Mononuclear cell (primary cell): ENCODE measurements around the gene QSOX1. TPM values are rescaled to one million over a fixed set of nuclear protein-coding genes. Genes with fewer than 3 reads are reported as not detected.
A peak's percentile ranks its signal among the peaks of the same experiment; 100 is the strongest.

Source experiments
- H3K27me3 ChIP-seq: 2 replicates; pipeline ENCODE4 v1.6.0; 2011; ENCODE audit warnings: low read length, control low read depth; ENCODE audit not compliant: insufficient read depth
- H3K4me1 ChIP-seq: 2 replicates; pipeline ENCODE4 v1.5.1; 2011; ENCODE audit warnings: mild to moderate bottlenecking, low read length, control low read depth; ENCODE audit not compliant: insufficient read depth
- H3K4me3 ChIP-seq: 2 replicates; pipeline ENCODE4 v1.5.1; 2011; ENCODE audit warnings: mild to moderate bottlenecking, low read length, moderate library complexity
- H3K9me3 ChIP-seq: 2 replicates; pipeline ENCODE4 v1.5.1; 2011; ENCODE audit warnings: low read depth, mild to moderate bottlenecking, control low read depth, low read length
- total RNA-seq: library from RNA; depleted of rRNA; stranded (reverse); fragments of >200 nt; gene quantifications from one replicate; pipeline ENCODE4 v1.2.3, GENCODE V29; 2012

Gene QSOX1
- total RNA-seq, 1 donor: 56.0 TPM

DNA sequence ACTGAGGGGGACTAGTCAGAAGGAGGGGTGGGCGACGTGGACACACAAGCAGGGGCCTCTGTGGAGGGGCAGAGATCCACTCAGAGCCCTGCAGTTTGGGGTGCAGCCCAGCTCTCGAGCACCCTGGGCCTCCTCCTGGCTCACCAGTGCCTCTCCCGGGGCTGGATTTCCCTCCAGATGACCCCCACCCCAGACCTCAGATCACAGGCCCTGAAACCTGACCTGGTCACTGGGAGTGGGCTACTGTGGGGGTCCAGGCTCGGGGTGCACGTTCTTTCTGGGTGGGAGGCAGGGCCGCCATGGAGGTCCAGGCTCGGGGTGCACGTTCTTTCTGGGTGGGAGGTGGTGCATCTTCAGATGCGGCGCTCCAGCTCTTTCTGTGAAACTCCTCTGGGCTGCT, 65.1 kb downstream of the QSOX1 start:
- Histone ChIP-seq H3K4me3 (no peak overlapping the region), H3K4me1 (no peaks in the 10 kb centered on the region), H3K27me3 (peaks cover 16% of the 10 kb centered on the region), H3K9me3 (no peaks in the 10 kb centered on the region)

DNA sequence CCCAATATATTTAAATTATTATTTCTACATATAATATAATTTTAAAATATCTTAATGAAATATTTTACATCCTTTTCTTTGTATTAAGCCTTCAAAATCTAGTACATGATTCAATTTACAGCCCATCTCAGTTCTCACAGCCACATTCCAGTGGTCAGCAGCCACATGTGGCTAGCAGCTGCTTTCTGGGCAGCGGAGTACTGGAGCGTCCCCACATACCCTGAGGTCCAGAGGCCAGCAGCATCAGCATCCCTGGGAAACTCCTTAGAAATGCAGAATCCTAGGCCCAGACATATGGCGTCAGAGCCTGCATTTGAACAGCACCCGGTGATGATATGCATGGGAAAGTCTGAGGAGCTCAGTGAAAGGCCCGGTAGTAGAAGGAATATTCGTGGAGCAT, 66.8 kb downstream of the QSOX1 start:
- H3K9me3 ChIP-seq: no peaks in the 10 kb centered on the region
- peaks cover 32% of the 10 kb centered on the region for H3K27me3 ChIP-seq
- H3K4me1 ChIP-seq: no peaks in the 10 kb centered on the region
- no peak overlapping the region for H3K4me3 ChIP-seq

DNA sequence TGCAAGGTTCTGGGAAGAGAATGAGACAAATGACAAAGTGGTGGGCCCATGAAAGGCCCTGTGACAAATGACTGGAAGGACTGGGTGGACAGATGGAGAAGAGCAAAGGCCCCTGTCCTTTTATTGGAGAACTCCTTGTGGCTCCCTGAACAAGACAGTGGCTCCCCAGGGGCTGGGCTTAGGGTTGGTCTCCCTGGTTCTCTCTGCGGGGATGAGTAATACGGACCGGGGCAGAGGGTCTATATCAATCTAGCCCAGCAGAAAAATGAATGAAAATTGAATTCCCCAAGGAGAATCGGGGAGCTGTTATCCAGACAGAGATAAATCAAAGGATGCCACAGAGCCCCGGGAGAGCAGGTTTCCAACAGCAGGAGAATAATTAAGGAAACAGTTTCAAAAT, 70.2 kb downstream of the QSOX1 start:
- peaks cover 12% of the 10 kb centered on the region for H3K4me1 ChIP-seq
- peaks cover 64% of the 10 kb centered on the region for H3K27me3 ChIP-seq
- H3K4me3 ChIP-seq: no peak overlapping the region
- H3K9me3 ChIP-seq: no peaks in the 10 kb centered on the region

DNA sequence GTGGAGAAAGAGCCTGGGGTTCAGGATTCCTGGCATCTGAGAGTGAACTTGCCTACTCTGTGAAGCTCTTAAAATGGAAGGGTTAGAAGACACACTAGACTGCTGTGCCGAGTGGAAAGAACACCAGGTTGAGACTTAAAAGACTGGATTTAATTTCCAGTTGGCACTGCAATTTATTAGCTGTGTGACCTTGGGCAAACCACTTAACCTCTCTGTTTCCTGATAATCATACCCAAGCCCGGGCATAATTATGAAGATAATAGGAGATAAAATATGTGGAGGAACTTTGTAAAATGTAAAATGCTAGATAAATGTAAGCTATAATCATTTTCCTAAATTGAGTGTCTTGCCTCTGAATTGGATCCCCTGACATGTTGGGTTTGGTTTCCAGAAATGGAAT, 70.7 kb downstream of the QSOX1 start:
- H3K4me3 ChIP-seq: no peak overlapping the region
- peaks cover 15% of the 10 kb centered on the region for H3K4me1 ChIP-seq
- peaks cover 66% of the 10 kb centered on the region for H3K27me3 ChIP-seq
- no peaks in the 10 kb centered on the region for H3K9me3 ChIP-seq

DNA sequence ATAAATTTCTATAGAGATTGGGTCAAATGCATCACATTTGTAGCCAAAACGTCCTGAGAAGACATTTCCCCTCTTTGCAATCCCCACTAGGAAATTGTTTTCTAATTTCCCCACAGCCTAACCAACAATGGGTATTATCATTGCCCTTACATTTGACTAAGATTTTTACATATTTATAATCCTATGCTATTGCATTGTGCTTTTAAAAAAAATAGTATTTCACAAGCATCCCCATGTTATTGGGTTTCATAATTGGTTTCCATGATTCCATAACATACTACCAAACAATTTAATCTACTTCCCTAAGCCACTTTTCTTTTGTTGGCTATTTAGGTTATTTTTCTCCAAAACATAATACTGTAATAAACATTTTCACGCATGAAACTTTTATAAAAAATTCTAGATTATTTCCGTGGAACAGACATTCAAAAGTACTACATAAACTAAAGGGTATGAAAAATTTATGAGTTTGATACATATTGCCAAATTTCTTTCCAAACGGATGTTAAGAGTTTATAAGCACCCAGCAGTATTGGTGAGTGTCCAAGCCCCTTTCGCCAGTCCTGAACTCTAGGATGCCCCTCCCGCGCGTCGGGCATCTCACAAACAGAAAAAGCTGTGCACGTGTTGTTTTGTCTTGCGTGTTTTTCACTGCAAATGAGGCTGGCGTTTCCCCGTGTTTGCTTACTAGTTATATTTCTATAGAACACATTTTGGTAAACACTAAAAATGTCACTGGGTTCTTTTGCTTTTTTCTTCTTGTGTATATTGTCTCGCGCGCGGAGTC, 73.4 kb downstream of the QSOX1 start:
- H3K4me1 ChIP-seq: peaks cover 35% of the 10 kb centered on the region
- H3K27me3 ChIP-seq: peaks cover 92% of the 10 kb centered on the region
- H3K9me3 ChIP-seq: no peaks in the 10 kb centered on the region
- H3K4me3 ChIP-seq: no peak overlapping the region

DNA sequence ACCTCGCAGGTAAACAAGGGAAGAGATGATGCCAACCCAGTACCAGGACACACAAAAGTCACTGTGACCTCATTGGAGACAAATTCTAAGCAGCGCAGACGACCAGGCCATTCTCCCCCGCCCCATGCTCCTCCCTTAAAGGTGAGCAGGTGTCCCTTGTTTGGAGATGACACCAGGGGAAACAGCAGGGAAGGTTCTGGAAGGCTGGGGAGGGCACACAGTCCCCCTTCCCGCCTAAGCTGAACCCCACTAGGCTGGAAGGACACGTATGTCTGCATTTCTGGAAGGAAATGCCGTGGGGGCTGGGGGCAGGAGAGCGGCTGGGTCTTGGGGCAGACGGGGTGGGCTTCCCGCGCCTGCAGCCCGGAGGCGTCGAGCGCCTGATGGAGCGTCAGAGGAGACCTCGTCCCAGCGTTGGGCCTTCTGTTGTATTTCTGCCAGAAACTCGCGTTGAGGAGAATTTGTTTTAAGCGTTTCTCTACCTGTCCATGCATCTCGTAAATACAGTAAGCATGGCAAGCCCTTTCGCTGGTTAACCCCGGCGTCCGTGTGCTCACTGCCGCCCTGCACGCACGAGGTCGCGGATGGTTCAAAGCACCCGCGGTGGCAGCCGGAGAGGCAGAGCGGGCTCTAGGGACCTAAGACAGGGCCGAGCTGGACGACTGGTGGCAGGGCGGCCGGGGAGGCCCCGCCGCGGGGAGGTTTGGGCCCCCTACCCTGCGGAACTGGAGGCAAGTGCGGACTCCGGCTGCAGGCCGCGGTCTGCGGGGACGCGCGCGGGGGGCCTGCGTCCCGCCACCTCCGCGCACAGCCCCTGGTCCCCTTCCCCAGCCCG, 74.2 kb downstream of the QSOX1 start:
- peaks cover 43% of the 10 kb centered on the region for H3K4me1 ChIP-seq
- peaks cover 93% of the 10 kb centered on the region for H3K27me3 ChIP-seq
- H3K9me3 ChIP-seq: no peaks in the 10 kb centered on the region
- H3K4me3 ChIP-seq: peak overlapping the region; percentile 34

DNA sequence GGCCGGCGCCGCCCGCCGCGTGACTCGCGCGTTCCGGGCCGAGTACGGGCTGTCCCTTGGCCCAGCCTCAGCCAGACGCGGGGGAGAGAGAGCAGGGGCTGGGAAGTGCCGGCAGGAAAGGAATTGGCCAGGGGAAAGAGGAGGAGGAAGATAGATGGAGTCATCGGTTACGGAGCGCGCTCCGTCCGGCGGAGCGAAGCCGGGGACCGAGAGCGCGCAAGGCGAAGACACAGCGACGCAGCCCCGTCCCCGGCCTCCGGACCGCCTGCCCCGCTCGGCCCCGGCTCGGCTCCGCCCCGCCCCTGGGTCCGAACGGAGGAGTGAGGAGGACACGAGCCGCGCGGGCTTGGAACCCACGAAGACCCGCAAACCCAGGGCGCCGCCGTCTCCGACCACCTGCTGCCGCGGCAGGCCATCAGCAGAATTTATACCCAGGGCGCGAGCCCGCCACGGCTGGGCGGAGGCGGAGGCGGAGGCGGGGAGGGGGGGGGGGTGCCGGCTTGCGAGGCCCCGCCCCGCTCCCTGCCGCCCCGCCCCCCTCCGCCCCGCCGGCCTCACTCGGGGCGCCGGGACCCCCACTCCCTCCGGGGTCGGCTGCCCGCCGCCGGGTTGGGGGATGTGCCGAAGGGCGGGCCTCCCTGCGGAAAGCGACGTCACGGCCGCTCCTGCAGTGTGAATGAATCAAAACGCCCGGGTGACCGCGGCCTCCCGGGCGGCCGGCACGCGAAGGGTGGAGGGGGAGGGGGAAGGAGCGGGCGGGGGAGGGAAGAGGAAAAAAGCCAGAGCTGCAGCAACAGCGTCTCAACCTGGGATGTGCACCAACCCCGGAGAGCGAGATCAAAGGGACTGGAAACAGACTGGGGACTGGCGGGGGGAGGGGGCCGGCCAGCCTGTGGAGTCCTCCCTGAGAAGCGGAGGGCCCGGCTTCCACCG, 75.1 kb downstream of the QSOX1 start, which contains the start of gene LHX4:
Gene LHX4 (plus strand): TSS at position 782 of the 933 bp plus-strand sequence. CDS start 266 bp downstream, outside the sequence.
- Histone ChIP-seq H3K4me1 (peaks cover 48% of the 10 kb centered on the region), H3K27me3 (peaks cover 92% of the 10 kb centered on the region), H3K9me3 (no peaks in the 10 kb centered on the region), H3K4me3 (peak within 1 kb of the TSS; percentile 34)

DNA sequence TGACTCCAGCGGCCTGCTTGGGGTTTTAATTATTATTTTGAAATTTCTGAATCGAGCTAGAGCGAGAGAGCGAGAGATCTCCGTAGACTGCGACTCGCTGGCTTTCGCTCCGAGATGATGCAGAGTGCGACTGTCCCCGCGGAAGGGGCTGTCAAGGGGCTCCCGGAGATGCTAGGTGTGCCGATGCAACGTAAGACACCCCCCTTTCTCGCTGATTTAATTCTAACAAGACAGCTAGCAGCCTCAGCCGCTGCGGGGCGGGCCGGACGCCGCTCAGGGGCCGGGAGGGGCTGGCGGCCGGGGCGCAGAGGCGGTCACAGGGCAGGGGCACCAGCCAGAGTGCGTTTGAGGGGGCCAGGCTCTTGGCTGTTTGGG, 75.7 kb downstream of the QSOX1 start:
- H3K4me3 ChIP-seq: peak overlapping the region; percentile 32
- H3K27me3 ChIP-seq: peaks cover 92% of the 10 kb centered on the region
- no peaks in the 10 kb centered on the region for H3K9me3 ChIP-seq
- peaks cover 55% of the 10 kb centered on the region for H3K4me1 ChIP-seq

DNA sequence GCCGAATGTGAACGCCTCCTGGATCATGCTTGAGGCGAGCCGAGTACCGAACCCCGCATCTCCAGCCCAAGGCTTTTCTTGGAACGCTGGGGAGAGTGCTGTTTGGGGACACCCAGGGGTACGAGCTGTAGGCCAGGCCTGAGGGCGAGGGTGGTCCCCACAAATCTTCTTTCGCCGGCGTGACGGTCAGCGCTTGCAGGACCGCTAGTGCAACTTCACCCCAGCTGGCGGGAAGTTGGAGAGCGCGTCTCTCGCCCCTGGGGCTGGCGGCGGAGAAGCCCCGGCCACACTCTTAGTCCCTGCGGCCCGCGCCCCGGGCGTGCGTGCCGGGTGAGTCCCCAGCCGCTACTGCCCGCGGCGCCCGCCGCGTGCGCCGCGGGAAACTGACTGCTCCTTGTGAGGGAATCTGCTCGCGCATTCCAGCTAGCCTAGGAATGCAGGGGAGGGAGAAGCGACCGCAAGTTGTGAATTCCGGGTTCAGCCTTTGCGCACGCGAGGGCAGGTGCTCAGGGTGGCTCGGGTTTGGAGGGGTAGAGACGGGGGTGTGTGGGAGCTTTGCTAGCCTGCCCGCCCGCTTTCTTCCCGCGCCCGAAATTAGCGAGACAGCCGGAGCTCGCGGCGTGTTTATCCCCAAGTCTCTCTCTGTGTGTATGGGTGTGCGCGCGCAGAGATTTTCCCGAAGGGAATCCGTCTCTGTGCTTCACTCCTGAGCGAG, 76.3 kb downstream of the QSOX1 start:
- no peaks in the 10 kb centered on the region for H3K9me3 ChIP-seq
- peaks cover 92% of the 10 kb centered on the region for H3K27me3 ChIP-seq
- H3K4me3 ChIP-seq: peak overlapping the region; percentile 32
- H3K4me1 ChIP-seq: peaks cover 60% of the 10 kb centered on the region

DNA sequence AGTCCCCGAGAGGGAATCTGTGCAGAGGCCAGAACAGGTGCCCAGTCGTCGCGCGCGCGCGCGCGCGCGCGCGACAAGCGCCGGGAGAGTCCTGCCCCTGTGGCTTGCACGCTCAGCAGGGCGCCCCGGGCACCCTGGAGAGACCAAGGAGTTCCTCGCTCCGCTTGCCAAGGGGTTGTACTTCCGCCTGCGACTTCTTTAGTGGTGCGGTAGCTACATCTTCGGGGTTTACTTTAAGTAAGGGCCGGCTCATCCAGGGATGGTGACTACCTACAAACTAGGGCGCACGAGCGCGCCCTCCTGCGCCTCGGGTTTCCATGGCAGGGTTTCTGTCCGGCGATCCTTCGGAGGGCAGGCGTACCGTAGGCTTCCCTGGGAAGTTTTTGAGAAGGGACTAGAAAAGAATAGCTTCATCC, 76.8 kb downstream of the QSOX1 start:
- H3K4me3 ChIP-seq: peak overlapping the region; percentile 15

DNA sequence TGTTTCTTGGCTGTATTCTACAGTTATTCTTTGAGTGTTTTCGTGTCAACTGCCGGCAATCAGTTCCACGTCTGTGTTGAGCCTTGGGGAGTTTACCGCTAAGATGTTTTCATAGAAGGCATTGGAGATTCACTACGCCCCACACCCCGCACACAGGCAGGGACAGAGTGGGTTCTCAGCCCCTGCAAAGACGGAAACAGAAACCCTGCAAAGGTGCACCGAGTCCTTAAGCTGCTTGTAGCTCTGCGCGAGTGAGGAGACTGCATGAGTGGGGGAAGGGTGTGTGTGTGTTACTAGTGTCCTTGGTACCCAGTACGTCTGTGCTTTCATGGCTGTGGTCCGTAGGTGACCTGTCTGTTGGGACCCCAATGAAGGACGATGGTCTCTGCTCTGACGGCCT, 77.3 kb downstream of the QSOX1 start:
- peaks cover 65% of the 10 kb centered on the region for H3K4me1 ChIP-seq
- no peak overlapping the region for H3K4me3 ChIP-seq
- peaks cover 92% of the 10 kb centered on the region for H3K27me3 ChIP-seq
- H3K9me3 ChIP-seq: no peaks in the 10 kb centered on the region

More for the DNA sequence above, 76.8 kb downstream of the QSOX1 start:
- Histone ChIP-seq H3K4me1 (peaks cover 65% of the 10 kb centered on the region), H3K27me3 (peaks cover 92% of the 10 kb centered on the region), H3K9me3 (no peaks in the 10 kb centered on the region)

DNA sequence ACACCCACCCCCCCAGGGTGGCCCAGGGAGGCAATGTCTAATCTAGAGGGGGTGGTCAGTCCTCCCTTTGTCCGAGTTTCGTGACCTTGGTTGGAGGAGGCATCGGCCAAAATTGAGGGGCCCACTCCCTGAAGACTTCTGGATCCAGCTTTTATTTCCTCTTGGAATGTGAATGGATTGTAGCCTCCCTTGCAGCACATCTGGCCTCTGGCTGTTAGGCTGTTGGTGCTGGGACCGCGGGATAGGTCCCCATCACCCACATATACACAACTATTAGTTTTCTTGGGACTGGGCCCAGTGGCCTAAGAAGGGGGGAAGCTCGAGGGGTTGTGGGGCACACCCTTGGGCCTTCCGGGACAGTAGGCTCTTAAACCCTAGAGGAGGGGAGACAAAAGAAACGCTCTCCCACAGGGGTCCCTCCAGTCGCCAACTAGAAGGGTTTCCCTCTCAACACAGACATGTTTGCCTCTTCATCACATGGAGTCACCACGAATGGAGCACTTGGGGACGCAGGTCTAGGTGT, 77.9 kb downstream of the QSOX1 start:
- Histone ChIP-seq H3K4me1 (peaks cover 65% of the 10 kb centered on the region), H3K4me3 (no peak overlapping the region), H3K27me3 (peaks cover 92% of the 10 kb centered on the region), H3K9me3 (no peaks in the 10 kb centered on the region)

DNA sequence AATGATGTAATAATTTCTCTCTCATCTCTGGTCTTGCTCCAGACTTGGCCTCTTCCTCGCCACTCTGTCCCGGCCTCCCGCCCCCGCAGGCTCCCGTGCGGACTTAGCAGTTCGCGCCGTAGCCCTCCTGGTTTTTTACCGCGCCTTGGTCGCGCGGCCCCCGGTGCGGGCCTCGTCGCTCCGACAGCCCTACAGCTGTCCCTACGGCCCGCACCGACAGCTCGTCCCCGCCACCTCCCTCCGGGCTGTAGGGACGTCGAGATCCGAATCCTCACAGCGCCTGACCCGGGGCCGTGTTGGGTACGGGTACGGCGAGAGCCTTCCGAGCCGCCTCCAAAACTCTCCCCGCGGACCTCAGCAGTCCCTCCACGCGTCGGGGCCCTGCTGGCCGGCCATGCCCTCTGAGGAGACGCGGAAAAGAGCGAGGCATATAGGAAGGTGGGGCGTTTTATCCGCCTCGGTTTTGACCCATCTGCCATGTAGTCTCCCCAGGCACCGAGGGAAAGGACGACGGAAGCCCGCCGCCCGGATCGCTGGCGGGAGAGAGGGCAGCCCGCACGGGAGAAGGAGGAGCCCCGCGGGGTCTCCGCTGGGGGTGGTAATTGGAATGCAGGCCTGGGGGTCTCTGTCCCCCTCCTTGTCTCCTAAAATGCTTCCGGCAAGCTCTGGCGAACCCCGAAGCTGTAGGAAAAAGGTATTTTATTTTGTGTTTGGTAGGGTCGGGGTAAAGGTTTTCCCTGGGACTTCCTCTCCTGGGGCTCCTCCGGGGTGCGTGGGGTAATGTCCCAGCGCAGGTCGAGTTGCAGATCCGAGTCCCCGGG, 78.7 kb downstream of the QSOX1 start:
- no peaks in the 10 kb centered on the region for H3K9me3 ChIP-seq
- peaks cover 92% of the 10 kb centered on the region for H3K27me3 ChIP-seq
- no peak overlapping the region for H3K4me3 ChIP-seq

More for the DNA sequence above, 78.7 kb downstream of the QSOX1 start:
- H3K4me1 ChIP-seq: peaks cover 64% of the 10 kb centered on the region
